H1 (cell line): Measurements from ENCODE around the gene RXRA. TPM values are rescaled to one million over a fixed set of nuclear protein-coding genes. Genes with fewer than 3 reads are reported as not detected.

ENCODE experiments used
- BCL11A ChIP-seq, 2 experiments: IDR thresholded peaks; one replicate each; pipeline ENCODE4 v1.6.1; 2011; ENCODE audit warnings: low read depth in 2 of 2, low read length in 2 of 2, mild to moderate bottlenecking in 2 of 2
- FOSL1 ChIP-seq: IDR thresholded peaks from 2 replicates; pipeline ENCODE4 v1.6.1; 2011; ENCODE audit warnings: mild to moderate bottlenecking, low read depth, low read length, moderate library complexity; ENCODE audit not compliant: insufficient read depth
- polyA plus RNA-seq, 7 experiments: library from polyadenylated mRNA; depleted of rRNA in 3 of 7; stranded (reverse) in 5 of 7; unstranded in 2 of 7; fragments of >200 nt in 5 of 7; fragments of 200-250 nt in 2 of 7; gene quantifications; 1 replicate in 5 of 7; 2 replicates in 1 of 7; 4 replicates in 1 of 7; pipeline versions ENCODE4 v1.2.1 to v1.2.3, GENCODE V29; 2011 to 2013; ENCODE audit warnings: missing spikeins in 2 of 7, mixed read lengths in 2 of 7
- total RNA-seq: library from RNA; stranded (reverse); fragmentation: NEBNext Ultra II Directional; extraction: Animal tissue kit (Norgen Biotek cat#: 25700); gene quantifications from 2 replicates; pipeline ENCODE4 v1.2.1, GENCODE V29; 2021

RXRA gene
- total and polyA plus RNA-seq, 2 of the 8 experiments (the other 6 are each of a cell fraction or from before 2014, with no cell fraction given), result 9.8 to 29.4 TPM

GRCh38 chr9:134350416-134350994, 24.2 kb downstream of the RXRA start (continued):
- TF ChIP-seq FOSL1, result no peak
- TF ChIP-seq BCL11A (IDR thresholded peaks at IDR 0.05; ENCODE audit: low read depth in 2 of 2, low read length in 2 of 2), result no peak
- TF ChIP-seq, all 59 proteins: peak for 0
